ENCODE measurements around the gene GPR161. TPM values are rescaled to one million over a fixed set of nuclear protein-coding genes. Genes with fewer than 3 reads are reported as not detected.

Gene GPR161
- total RNA-seq, 2 experiments from 2014 or later, result not detected

DNA sequence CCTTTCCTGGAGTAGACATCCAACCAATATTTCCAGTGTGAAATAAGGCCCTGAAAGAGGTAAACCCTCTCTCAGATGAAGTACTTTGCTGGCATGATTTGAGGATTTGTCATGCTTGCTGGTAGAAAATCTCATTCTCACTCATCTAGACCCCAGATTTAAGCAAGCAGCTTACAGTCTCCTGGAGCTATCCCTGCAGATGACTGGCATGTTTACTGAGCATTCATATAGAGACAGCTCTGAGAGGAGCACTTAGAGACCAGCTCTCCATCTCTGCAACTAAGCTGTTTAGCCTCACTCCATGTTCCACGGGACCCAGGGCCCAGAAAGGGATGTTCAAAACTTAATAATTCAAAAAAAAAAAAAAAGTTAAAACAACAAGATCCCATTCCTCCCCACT lies 34.2 kb downstream of the GPR161 start:
- CTCF ChIA-PET, result no interaction called here
- Histone ChIP-seq H3K9me3 (ENCODE audit: control insufficient read depth in 1 of 2, insufficient read depth in 1 of 2, low read length in 2 of 2) (no peaks in the 10 kb centered on the region), H3K4me3 (ENCODE audit: low read length) (no peak overlapping the region), H3K27ac (ENCODE audit: low read depth in 1 of 2, low read length in 2 of 2) (no peak overlapping the region), H3K4me1 (ENCODE audit: insufficient read depth, low read length) (no peaks in the 10 kb centered on the region), H3K36me3 (ENCODE audit: insufficient read depth, low read length) (no peaks in the 10 kb centered on the region), H3K27me3 (ENCODE audit: control insufficient read depth in 1 of 2, insufficient read depth in 2 of 2, low read length in 2 of 2) (no peaks in the 10 kb centered on the region)
- Mint-ChIP-seq H3K27ac (no peak overlapping the region), H3K4me3 (no peak overlapping the region), H3K9me3 (no peaks in the 10 kb centered on the region), H3K27me3 (no peaks in the 10 kb centered on the region), H3K4me1 (ENCODE audit: low read depth) (no peaks in the 10 kb centered on the region), H3K36me3 (ENCODE audit: low read depth) (no peaks in the 10 kb centered on the region)
- no peak for DNase-seq
- no peak for ATAC-seq (ENCODE audit: poor library complexity)
- TF ChIP-seq, protein P1, sequence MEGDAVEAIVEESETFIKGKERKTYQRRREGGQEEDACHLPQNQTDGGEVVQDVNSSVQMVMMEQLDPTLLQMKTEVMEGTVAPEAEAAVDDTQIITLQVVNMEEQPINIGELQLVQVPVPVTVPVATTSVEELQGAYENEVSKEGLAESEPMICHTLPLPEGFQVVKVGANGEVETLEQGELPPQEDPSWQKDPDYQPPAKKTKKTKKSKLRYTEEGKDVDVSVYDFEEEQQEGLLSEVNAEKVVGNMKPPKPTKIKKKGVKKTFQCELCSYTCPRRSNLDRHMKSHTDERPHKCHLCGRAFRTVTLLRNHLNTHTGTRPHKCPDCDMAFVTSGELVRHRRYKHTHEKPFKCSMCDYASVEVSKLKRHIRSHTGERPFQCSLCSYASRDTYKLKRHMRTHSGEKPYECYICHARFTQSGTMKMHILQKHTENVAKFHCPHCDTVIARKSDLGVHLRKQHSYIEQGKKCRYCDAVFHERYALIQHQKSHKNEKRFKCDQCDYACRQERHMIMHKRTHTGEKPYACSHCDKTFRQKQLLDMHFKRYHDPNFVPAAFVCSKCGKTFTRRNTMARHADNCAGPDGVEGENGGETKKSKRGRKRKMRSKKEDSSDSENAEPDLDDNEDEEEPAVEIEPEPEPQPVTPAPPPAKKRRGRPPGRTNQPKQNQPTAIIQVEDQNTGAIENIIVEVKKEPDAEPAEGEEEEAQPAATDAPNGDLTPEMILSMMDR (IDR thresholded peaks at IDR 0.05), result no peak
- POLR2A ChIA-PET, result no interaction called here
- intact Hi-C loops (cut with DNase I, micrococcal nuclease), result no loop called here

DNA sequence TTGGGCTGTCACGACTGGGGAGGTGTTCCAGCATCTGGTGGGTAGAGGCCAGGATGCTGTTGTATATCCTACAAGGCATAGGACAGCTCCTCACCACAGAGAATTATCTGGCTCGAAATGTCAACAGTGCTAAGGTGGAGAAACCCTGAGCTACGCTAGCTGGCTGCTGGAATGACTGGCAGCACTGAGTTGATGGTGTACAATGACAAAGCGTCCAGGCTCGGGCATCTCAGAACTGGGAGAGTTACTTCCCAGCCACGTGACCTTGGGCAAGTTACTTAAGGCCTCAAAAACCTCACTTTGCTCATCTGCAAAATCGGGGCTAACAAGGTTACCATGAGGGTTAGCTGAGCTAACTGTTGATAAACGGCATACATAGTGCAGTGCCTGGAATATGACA lies 35.4 kb downstream of the GPR161 start:
- ATAC-seq (ENCODE audit: poor library complexity) (no peak), DNase-seq (no peak)
- ChIA-PET CTCF (no interaction called here), POLR2A (no interaction called here)
- Histone ChIP-seq H3K4me1 (ENCODE audit: insufficient read depth, low read length) (no peaks in the 10 kb centered on the region), H3K9me3 (ENCODE audit: control insufficient read depth in 1 of 2, insufficient read depth in 1 of 2, low read length in 2 of 2) (no peaks in the 10 kb centered on the region), H3K36me3 (ENCODE audit: insufficient read depth, low read length) (no peaks in the 10 kb centered on the region), H3K27ac (ENCODE audit: low read depth in 1 of 2, low read length in 2 of 2) (no peak overlapping the region), H3K27me3 (ENCODE audit: control insufficient read depth in 1 of 2, insufficient read depth in 2 of 2, low read length in 2 of 2) (no peaks in the 10 kb centered on the region), H3K4me3 (ENCODE audit: low read length) (no peak overlapping the region)
- Mint-ChIP-seq H3K4me1 (ENCODE audit: low read depth) (no peaks in the 10 kb centered on the region), H3K4me3 (no peak overlapping the region), H3K9me3 (no peaks in the 10 kb centered on the region), H3K36me3 (ENCODE audit: low read depth) (no peaks in the 10 kb centered on the region), H3K27me3 (no peaks in the 10 kb centered on the region), H3K27ac (no peak overlapping the region)
- TF ChIP-seq, protein P1 (IDR thresholded peaks at IDR 0.05), result no peak
- intact Hi-C loops (cut with DNase I, micrococcal nuclease), result no loop called here

DNA sequence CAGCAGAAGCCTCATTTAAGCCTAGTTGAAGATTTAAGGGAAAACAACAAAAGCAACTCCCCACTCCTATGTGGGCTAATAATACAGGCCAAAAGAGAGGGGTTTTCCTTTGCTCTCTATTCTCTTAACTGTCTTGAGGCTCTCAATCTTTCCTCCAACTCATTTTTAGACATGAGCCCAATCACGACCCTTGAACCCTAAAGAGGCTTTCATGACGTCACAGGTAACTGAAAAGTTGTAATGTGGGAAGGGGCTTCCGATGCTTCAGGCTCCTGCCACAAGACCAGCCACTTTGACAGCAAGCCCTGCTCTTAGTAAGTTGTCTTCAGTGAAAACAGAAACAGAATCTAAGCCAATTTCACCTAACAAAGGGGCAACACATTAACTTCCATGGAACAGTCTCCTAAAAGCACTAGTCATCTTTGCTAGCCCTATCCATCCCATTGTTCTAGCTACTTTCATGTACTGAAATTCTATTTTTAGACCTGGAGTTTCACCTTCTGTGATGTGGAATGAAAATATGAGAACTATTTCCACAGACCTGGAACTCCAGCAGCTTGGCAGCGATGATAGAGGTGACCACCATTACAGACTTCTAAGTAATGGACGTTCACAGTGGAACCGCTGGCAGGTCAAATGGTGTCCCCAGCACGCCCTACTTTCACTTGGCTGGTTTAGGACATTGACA lies 36.3 kb downstream of the GPR161 start:
- Histone ChIP-seq H3K36me3 (ENCODE audit: insufficient read depth, low read length) (no peaks in the 10 kb centered on the region), H3K4me1 (ENCODE audit: insufficient read depth, low read length) (no peaks in the 10 kb centered on the region), H3K9me3 (ENCODE audit: control insufficient read depth in 1 of 2, insufficient read depth in 1 of 2, low read length in 2 of 2) (no peaks in the 10 kb centered on the region), H3K4me3 (ENCODE audit: low read length) (no peak overlapping the region), H3K27ac (ENCODE audit: low read depth in 1 of 2, low read length in 2 of 2) (no peak overlapping the region), H3K27me3 (ENCODE audit: control insufficient read depth in 1 of 2, insufficient read depth in 2 of 2, low read length in 2 of 2) (no peaks in the 10 kb centered on the region)
- Mint-ChIP-seq H3K27me3 (no peaks in the 10 kb centered on the region), H3K9me3 (no peaks in the 10 kb centered on the region), H3K4me3 (no peak overlapping the region), H3K27ac (no peak overlapping the region), H3K4me1 (ENCODE audit: low read depth) (no peaks in the 10 kb centered on the region), H3K36me3 (ENCODE audit: low read depth) (no peaks in the 10 kb centered on the region)
- CTCF ChIA-PET, result no interaction called here
- DNase-seq, result no peak
- no peak for ATAC-seq (ENCODE audit: poor library complexity)
- TF ChIP-seq, protein P1 (IDR thresholded peaks at IDR 0.05), result no peak
- POLR2A ChIA-PET, result no interaction called here
- intact Hi-C loops (cut with DNase I, micrococcal nuclease), result no loop called here
